ENCODE data around the gene F11R. TPM values are rescaled to one million over a fixed set of nuclear protein-coding genes. Genes with fewer than 3 reads are reported as not detected.
"Not testable (repeated sequence)": the region's sequence is repeated elsewhere in the genome, so short reads cannot be mapped to it uniquely, and the experiment has no call there.

The F11R gene
- total and polyA plus RNA-seq, 9 donors: 8.9 to 28.0 (median 12.3) TPM

- Histone ChIP-seq H3K9me3 (replicated peaks; ENCODE audit: control insufficient read depth, low read depth, low read length) (no peaks in the 10 kb centered on the region), H3K4me3 (ENCODE audit: low read length) (no peak overlapping the region), H3K4me1 (ENCODE audit: control insufficient read depth, insufficient read depth, low read length) (peaks cover 4% of the 10 kb centered on the region), H3K36me3 (ENCODE audit: control insufficient read depth, insufficient read depth, low read length) (no peaks in the 10 kb centered on the region), H3K27ac (ENCODE audit: low read length) (no peak overlapping the region), H3K27me3 (ENCODE audit: control insufficient read depth, insufficient read depth, low read length) (no peaks in the 10 kb centered on the region)
- DNase-seq: no peak
- 100% methylated on average over 1 of the region's 3 CpGs for WGBS (ENCODE audit: insufficient coverage)
Measured at GRCh38 chr1:160950657-160951056, 70.3 kb downstream of the F11R start.

GRCh38 chr1:160949881-160950280, 71.1 kb downstream of the F11R start:
- WGBS (ENCODE audit: insufficient coverage): no CpG with 5 or more reads among the region's 2 CpGs
- Histone ChIP-seq H3K27ac (ENCODE audit: low read length) (no peak overlapping the region), H3K4me1 (ENCODE audit: control insufficient read depth, insufficient read depth, low read length) (peaks cover 4% of the 10 kb centered on the region), H3K27me3 (ENCODE audit: control insufficient read depth, insufficient read depth, low read length) (peaks cover 2% of the 10 kb centered on the region), H3K36me3 (ENCODE audit: control insufficient read depth, insufficient read depth, low read length) (no peaks in the 10 kb centered on the region), H3K4me3 (ENCODE audit: low read length) (no peak overlapping the region), H3K9me3 (replicated peaks; ENCODE audit: control insufficient read depth, low read depth, low read length) (no peaks in the 10 kb centered on the region)
- no peak for DNase-seq

GRCh38 chr1:160949216-160949880, 71.6 kb downstream of the F11R start:
- no CpG with 5 or more reads among the region's 7 CpGs for WGBS (ENCODE audit: insufficient coverage)
- H3K27ac ChIP-seq (ENCODE audit: low read length); H3K27me3 ChIP-seq (ENCODE audit: control insufficient read depth, insufficient read depth, low read length); H3K4me1 ChIP-seq (ENCODE audit: control insufficient read depth, insufficient read depth, low read length); DNase-seq; H3K9me3 ChIP-seq (replicated peaks; ENCODE audit: control insufficient read depth, low read depth, low read length); H3K4me3 ChIP-seq (ENCODE audit: low read length); H3K36me3 ChIP-seq (ENCODE audit: control insufficient read depth, insufficient read depth, low read length): not testable (repeated sequence)

GRCh38 chr1:160947174-160947759, 73.7 kb downstream of the F11R start:
- H3K4me1 ChIP-seq (ENCODE audit: control insufficient read depth, insufficient read depth, low read length); H3K36me3 ChIP-seq (ENCODE audit: control insufficient read depth, insufficient read depth, low read length); H3K4me3 ChIP-seq (ENCODE audit: low read length); H3K27me3 ChIP-seq (ENCODE audit: control insufficient read depth, insufficient read depth, low read length); DNase-seq; H3K27ac ChIP-seq (ENCODE audit: low read length); H3K9me3 ChIP-seq (replicated peaks; ENCODE audit: control insufficient read depth, low read depth, low read length): not testable (repeated sequence)
- WGBS (ENCODE audit: insufficient coverage): no CpG with 5 or more reads among the region's 7 CpGs

- not testable (repeated sequence) for H3K27ac ChIP-seq (ENCODE audit: low read length); H3K27me3 ChIP-seq (ENCODE audit: control insufficient read depth, insufficient read depth, low read length); H3K9me3 ChIP-seq (replicated peaks; ENCODE audit: control insufficient read depth, low read depth, low read length); H3K4me1 ChIP-seq (ENCODE audit: control insufficient read depth, insufficient read depth, low read length); H3K36me3 ChIP-seq (ENCODE audit: control insufficient read depth, insufficient read depth, low read length); DNase-seq; H3K4me3 ChIP-seq (ENCODE audit: low read length)
- WGBS (ENCODE audit: insufficient coverage): no CpG with 5 or more reads among the region's 6 CpGs
Measured at GRCh38 chr1:160945881-160946280, 75.1 kb downstream of the F11R start.

Other genes with a start within 250 kb of the F11R start
- gene LY9, start 225.0 kb downstream of the F11R start, total RNA-seq: 0.13 TPM
- gene LY9, start 225.0 kb downstream of the F11R start, polyA plus RNA-seq (ENCODE audit: insufficient read depth in 1 of 8, insufficient read length in 8 of 8, low replicate concordance in 1 of 8): under 1 TPM in 7 of 8 donors, not detected in 1; 0.08 to 0.42 (median 0.16) TPM
- gene CD244, start 158.3 kb downstream of the F11R start, total RNA-seq: 0.13 TPM
- gene CD244, start 158.3 kb downstream of the F11R start, polyA plus RNA-seq (ENCODE audit: insufficient read depth in 1 of 8, insufficient read length in 8 of 8, low replicate concordance in 1 of 8): 1 to 10 TPM in 1 of 8 donors, under 1 TPM in 7; 0.16 to 1.3 (median 0.30) TPM
- 0.13 TPM for gene ITLN1, start 136.0 kb downstream of the F11R start, total RNA-seq
- 1 to 10 TPM in 2 of 8 donors, under 1 TPM in 4, not detected in 2; 0.19 to 8.6 (median 0.37) TPM for gene ITLN1, start 136.0 kb downstream of the F11R start, polyA plus RNA-seq (ENCODE audit: insufficient read depth in 1 of 8, insufficient read length in 8 of 8, low replicate concordance in 1 of 8)
- gene ITLN2, start 66.3 kb downstream of the F11R start, total RNA-seq: not detected
- gene ITLN2, start 66.3 kb downstream of the F11R start, polyA plus RNA-seq (ENCODE audit: insufficient read depth in 1 of 8, insufficient read length in 8 of 8, low replicate concordance in 1 of 8): under 1 TPM in 1 of 8 donors, not detected in 7; 0.56 TPM
- 28.8 TPM for gene TSTD1, start 17.8 kb upstream of the F11R start, total RNA-seq
- 10 to 100 TPM; 22.4 to 36.7 (median 25.4) TPM for gene TSTD1, start 17.8 kb upstream of the F11R start, polyA plus RNA-seq (ENCODE audit: insufficient read depth in 1 of 8, insufficient read length in 8 of 8, low replicate concordance in 1 of 8)
- 46.9 TPM for gene USF1, start 24.8 kb upstream of the F11R start, total RNA-seq
- 10 to 100 TPM; 34.9 to 42.5 (median 37.9) TPM for gene USF1, start 24.8 kb upstream of the F11R start, polyA plus RNA-seq (ENCODE audit: insufficient read depth in 1 of 8, insufficient read length in 8 of 8, low replicate concordance in 1 of 8)
- gene ARHGAP30, start 48.7 kb upstream of the F11R start, total RNA-seq: 1.3 TPM
- 1 to 10 TPM; 2.7 to 3.4 (median 2.9) TPM for gene ARHGAP30, start 48.7 kb upstream of the F11R start, polyA plus RNA-seq (ENCODE audit: insufficient read depth in 1 of 8, insufficient read length in 8 of 8, low replicate concordance in 1 of 8)
- 0.04 TPM for gene NECTIN4, start 68.4 kb upstream of the F11R start, total RNA-seq
- gene NECTIN4, start 68.4 kb upstream of the F11R start, polyA plus RNA-seq (ENCODE audit: insufficient read depth in 1 of 8, insufficient read length in 8 of 8, low replicate concordance in 1 of 8): 1 to 10 TPM in 1 of 8 donors, under 1 TPM in 6, not detected in 1; 0.05 to 6.1 (median 0.10) TPM
- gene KLHDC9, start 77.2 kb upstream of the F11R start, total RNA-seq: 1.0 TPM
- 1 to 10 TPM in 2 of 8 donors, under 1 TPM in 6; 0.23 to 1.5 (median 0.64) TPM for gene KLHDC9, start 77.2 kb upstream of the F11R start, polyA plus RNA-seq (ENCODE audit: insufficient read depth in 1 of 8, insufficient read length in 8 of 8, low replicate concordance in 1 of 8)
- gene PFDN2, start 96.9 kb upstream of the F11R start, total RNA-seq: 29.5 TPM
- gene PFDN2, start 96.9 kb upstream of the F11R start, polyA plus RNA-seq (ENCODE audit: insufficient read depth in 1 of 8, insufficient read length in 8 of 8, low replicate concordance in 1 of 8): 10 to 100 TPM; 70.9 to 93.0 (median 74.8) TPM
- gene NIT1, start 97.0 kb upstream of the F11R start, total RNA-seq: 29.1 TPM
- 10 to 100 TPM; 26.7 to 34.3 (median 30.2) TPM for gene NIT1, start 97.0 kb upstream of the F11R start, polyA plus RNA-seq (ENCODE audit: insufficient read depth in 1 of 8, insufficient read length in 8 of 8, low replicate concordance in 1 of 8)
- 16.8 TPM for gene DEDD, start 111.5 kb upstream of the F11R start, total RNA-seq
- gene DEDD, start 111.5 kb upstream of the F11R start, polyA plus RNA-seq (ENCODE audit: insufficient read depth in 1 of 8, insufficient read length in 8 of 8, low replicate concordance in 1 of 8): 10 to 100 TPM; 36.1 to 48.1 (median 40.7) TPM
- 79.8 TPM for gene UFC1, start 132.8 kb upstream of the F11R start, total RNA-seq
- gene UFC1, start 132.8 kb upstream of the F11R start, polyA plus RNA-seq (ENCODE audit: insufficient read depth in 1 of 8, insufficient read length in 8 of 8, low replicate concordance in 1 of 8): 100 to 1,000 TPM in 7 of 8 donors, 10 to 100 TPM in 1; 90.7 to 132 (median 107) TPM
- gene USP21, start 138.3 kb upstream of the F11R start, total RNA-seq: 10.4 TPM
- gene USP21, start 138.3 kb upstream of the F11R start, polyA plus RNA-seq (ENCODE audit: insufficient read depth in 1 of 8, insufficient read length in 8 of 8, low replicate concordance in 1 of 8): 10 to 100 TPM; 24.6 to 36.2 (median 26.3) TPM
- 22.4 TPM for gene PPOX, start 145.3 kb upstream of the F11R start, total RNA-seq
- gene PPOX, start 145.3 kb upstream of the F11R start, polyA plus RNA-seq (ENCODE audit: insufficient read depth in 1 of 8, insufficient read length in 8 of 8, low replicate concordance in 1 of 8): 10 to 100 TPM; 16.1 to 28.6 (median 22.3) TPM
- gene B4GALT3, start 156.4 kb upstream of the F11R start, total RNA-seq: 16.7 TPM
- gene B4GALT3, start 156.4 kb upstream of the F11R start, polyA plus RNA-seq (ENCODE audit: insufficient read depth in 1 of 8, insufficient read length in 8 of 8, low replicate concordance in 1 of 8): 10 to 100 TPM; 22.3 to 29.8 (median 23.5) TPM
- gene ADAMTS4, start 177.9 kb upstream of the F11R start, total RNA-seq: 7.8 TPM
- gene ADAMTS4, start 177.9 kb upstream of the F11R start, polyA plus RNA-seq (ENCODE audit: insufficient read depth in 1 of 8, insufficient read length in 8 of 8, low replicate concordance in 1 of 8): 10 to 100 TPM in 4 of 8 donors, 1 to 10 TPM in 4; 8.6 to 14.1 (median 10.6) TPM
- 84.4 TPM for gene NDUFS2, start 181.2 kb upstream of the F11R start, total RNA-seq
- 100 to 1,000 TPM; 134 to 163 (median 146) TPM for gene NDUFS2, start 181.2 kb upstream of the F11R start, polyA plus RNA-seq (ENCODE audit: insufficient read depth in 1 of 8, insufficient read length in 8 of 8, low replicate concordance in 1 of 8)
- 6.9 TPM for gene FCER1G, start 194.1 kb upstream of the F11R start, total RNA-seq
- gene FCER1G, start 194.1 kb upstream of the F11R start, polyA plus RNA-seq (ENCODE audit: insufficient read depth in 1 of 8, insufficient read length in 8 of 8, low replicate concordance in 1 of 8): 10 to 100 TPM; 13.2 to 24.9 (median 20.4) TPM
- gene APOA2, start 202.5 kb upstream of the F11R start, total RNA-seq: 1.7 TPM
- gene APOA2, start 202.5 kb upstream of the F11R start, polyA plus RNA-seq (ENCODE audit: insufficient read depth in 1 of 8, insufficient read length in 8 of 8, low replicate concordance in 1 of 8): 10 to 100 TPM in 2 of 8 donors, 1 to 10 TPM in 1, under 1 TPM in 2, not detected in 3; 0.17 to 31.3 (median 1.7) TPM
- 9.3 TPM for gene TOMM40L, start 204.9 kb upstream of the F11R start, total RNA-seq
- 10 to 100 TPM in 2 of 8 donors, 1 to 10 TPM in 6; 8.7 to 11.0 (median 9.6) TPM for gene TOMM40L, start 204.9 kb upstream of the F11R start, polyA plus RNA-seq (ENCODE audit: insufficient read depth in 1 of 8, insufficient read length in 8 of 8, low replicate concordance in 1 of 8)
- gene NR1I3, start 217.1 kb upstream of the F11R start, total RNA-seq: not detected
- gene NR1I3, start 217.1 kb upstream of the F11R start, polyA plus RNA-seq (ENCODE audit: insufficient read depth in 1 of 8, insufficient read length in 8 of 8, low replicate concordance in 1 of 8): 1 to 10 TPM in 6 of 8 donors, under 1 TPM in 2; 0.50 to 1.5 (median 1.1) TPM
- 0.04 TPM for gene PCP4L1, start 237.6 kb upstream of the F11R start, total RNA-seq
- gene PCP4L1, start 237.6 kb upstream of the F11R start, polyA plus RNA-seq (ENCODE audit: insufficient read depth in 1 of 8, insufficient read length in 8 of 8, low replicate concordance in 1 of 8): 1 to 10 TPM in 1 of 8 donors, under 1 TPM in 6, not detected in 1; 0.13 to 1.2 (median 0.37) TPM

Data from muscle of leg (tissue), 11 donors.